GM18907 (cell line): Measurements from ENCODE around the gene TBX4.
"Not testable (repeated sequence)": the region's sequence is repeated elsewhere in the genome, so short reads cannot be mapped to it uniquely, and the experiment has no call there.

ENCODE experiments used
- ATAC-seq: cut with Tn5 transposase; IDR thresholded peaks from one replicate; pipeline ENCODE4 v1.9.1; 2021; ENCODE audit warnings: mild to moderate bottlenecking, moderate library complexity; ENCODE audit not compliant: unreplicated experiment

TBX4 gene

DNA sequence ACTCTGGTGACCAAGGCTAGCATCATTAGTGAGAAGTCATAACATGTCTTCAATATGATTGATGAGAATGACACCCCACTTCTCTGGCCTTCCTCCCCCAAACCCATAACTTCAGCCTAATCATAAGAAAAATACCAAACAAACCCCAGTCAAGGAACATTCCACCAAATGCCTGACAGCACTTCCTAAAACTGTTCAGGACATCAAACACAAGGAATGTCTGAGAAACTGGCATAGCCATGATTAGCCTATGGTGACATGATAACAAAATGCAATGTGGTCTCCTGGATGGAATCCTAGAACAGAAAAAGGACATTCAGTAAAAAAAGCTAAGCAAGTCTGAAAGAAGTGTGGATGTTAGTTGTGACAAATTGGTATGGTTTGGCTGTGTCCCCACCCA lies 24.7 kb upstream of the TBX4 start:
- no peak for ATAC-seq

DNA sequence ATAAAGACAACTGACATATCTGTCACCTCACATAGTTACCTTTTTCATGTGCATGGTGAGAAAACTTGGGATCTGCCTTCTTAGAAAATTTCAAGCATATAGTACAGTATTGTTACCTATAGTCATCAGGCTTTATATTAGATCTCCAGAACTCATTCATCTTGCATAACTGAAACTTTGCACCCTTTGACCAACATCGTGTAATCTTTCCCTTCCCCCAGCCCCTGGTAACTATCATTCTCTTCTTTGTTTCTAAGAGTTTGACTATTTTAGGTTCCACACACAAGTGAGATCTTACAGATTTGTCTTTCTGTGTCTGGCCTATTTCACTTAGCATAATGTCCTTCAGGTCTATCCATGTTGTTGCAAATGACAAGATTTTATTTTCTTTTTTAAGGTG lies 22.9 kb upstream of the TBX4 start:
- ATAC-seq = no peak

DNA sequence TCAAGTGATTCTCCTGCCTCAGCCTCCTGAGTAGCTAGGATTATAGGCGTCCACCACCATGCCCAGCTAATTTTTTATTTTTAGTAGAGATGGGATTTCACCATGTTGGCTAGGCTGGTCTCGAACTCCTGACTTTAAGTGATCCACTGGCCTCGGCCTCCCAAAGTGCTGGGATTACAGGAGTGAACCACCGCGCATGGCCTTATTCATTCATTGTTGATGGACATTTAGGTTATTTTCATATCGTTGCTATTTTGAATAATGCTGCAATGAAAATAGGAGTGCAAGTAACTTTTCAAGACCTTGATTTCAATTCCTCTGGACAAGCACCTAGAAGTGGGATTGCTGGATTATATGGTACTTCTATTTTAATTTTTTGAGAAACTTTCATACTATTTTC lies 22.4 kb upstream of the TBX4 start:
- not testable (repeated sequence) for ATAC-seq

DNA sequence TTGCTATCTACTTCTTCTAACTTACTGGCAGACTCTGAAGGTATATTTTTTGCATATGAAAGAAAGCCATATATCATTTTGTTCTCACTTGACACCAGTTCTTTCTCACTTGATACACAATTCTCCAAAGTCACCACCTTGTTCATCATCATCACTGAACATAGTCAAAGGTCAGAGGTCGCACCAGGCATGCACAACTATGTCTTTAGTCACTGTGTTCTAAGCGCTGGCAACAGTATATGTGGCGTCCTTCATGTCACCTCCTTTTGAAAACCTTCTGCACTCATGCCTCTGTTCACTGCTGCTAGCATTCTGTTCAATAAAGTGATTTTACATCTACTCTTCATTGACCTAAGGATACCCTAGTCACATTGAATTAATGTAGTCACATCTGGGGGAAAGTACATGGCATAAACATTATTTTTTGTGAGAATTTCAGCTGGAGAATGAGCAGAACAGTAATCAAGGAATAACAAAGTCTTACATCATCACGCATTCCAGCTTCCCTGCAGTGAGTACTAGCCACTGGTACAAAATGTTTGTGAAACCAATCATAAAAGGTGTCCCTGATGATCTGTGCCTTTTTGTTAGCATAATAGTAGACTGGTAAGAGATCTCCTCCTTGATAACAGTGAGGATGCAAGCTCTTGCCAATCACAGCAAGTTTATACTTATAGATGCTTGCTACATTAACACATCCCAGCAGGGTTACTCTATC lies 20.5 kb upstream of the TBX4 start:
- no peak for ATAC-seq

DNA sequence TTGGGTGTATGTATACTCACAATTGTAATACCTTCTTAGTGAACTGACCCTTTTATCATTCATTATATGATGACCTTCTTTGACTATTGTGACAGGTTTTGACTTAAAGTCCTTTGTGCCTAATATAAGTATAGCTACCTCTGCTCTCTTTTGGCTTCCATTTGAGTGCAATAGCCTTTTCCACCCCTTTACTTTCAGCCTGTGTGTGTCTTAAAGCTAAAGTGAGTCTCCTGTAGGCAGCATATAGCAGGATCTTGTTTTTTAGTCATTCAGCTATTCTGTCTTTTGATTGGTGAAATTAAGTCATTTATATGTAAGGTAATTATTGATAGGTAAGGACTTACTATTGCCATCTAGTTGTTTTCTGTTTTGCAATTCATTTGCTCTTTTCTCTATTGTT lies 15.9 kb upstream of the TBX4 start:
- no peak for ATAC-seq

DNA sequence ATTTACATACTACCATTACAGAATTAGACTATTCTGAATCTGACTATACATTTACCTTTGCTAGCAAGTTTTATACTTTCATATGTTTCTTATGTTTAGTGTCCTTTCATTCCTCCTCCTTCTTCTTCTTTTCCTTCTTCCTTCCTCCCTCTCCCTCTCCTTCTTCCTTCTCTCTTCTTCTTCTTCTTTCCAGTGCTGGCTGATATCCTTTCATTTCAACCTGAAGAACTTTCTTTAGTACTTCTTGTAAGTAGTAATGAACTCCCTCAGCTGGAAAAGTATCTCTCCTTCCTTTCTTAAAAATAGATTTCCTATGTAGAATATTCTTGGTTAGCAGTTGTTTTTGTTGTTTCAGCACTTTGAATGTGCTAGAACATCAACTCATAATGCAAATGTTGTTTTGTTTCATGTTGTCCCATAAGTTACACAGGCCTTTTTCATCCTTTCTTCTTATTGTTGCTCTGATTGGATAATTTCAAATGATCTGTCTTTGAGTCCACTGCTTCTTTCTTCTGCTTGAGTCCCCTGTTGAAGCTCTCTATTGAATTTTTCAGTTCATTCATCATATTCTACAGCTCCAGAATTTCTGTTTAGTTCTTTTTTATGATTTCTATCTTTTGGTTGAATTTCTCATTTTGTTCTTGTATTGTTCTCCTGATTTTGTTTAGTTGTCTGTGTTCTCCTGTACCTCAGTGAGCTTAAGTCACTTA lies 15.1 kb upstream of the TBX4 start:
- no peak for ATAC-seq

DNA sequence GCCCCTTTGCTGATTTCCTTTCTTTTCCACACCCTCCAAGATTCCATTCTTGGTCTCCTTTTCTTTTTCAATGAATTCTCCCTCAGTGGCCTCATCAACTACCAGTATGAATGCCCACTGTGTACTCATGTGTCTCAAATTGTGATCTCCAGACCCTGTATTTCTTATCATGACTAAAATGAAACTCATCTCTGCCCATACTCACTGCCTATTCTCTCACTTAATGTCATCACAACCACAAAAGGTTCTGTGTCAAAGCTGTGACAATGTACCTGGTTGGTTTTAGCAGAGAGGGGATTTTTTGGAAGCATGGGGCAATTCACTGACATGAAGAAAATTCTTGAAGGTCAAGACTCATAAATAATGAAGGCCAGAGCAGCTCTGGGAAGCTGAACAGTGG lies 11.5 kb upstream of the TBX4 start:
- no peak for ATAC-seq

DNA sequence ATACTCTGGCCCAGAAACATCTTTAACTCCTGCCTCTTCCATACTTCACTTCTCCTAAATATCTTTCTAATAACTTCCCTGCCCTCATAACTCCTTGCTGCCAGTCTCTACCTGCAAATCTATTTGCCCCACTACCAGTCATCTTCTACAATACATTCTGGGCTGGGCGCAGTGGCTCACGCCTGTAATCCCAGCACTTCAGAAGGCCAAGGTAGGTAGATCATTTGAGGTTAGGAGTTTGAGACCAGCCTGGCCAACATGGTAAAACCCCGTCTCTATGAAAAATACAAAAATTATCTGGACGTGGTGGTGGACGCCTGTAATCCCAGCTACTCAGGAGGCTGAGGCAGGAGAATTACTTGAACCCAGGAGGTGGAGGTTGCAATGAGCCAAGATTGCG lies 10.7 kb upstream of the TBX4 start:
- ATAC-seq = not testable (repeated sequence)

DNA sequence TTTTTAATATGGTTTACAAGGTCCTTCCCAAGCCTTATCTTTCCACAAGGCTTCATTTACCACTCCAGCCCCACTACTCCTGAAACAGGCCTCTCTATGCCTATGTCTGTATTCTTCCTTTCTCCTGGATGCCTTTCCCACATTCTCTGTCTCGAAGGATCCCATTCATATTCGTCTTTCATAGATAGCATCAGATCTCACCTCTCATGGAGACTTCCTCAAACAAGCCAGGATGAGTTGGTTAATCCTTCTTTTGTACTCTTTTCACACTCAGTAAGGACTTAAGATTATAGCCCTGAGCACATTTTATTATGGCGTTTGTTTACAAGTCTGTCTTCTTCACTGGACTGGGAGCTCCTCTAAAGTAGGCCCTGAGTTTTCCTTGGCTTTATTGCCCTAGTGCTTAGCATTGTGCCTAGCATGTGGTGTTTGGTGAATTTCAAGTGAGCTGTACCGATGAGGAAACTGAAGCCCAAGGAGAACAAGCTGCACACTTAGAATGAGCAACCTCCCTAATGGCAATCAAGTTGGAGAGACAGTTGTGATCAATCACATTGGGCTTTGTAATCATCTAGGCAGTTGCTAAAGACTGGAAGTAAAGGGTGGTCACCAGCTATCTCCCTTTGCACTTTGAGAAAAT lies 10.0 kb upstream of the TBX4 start:
- ATAC-seq = no peak

DNA sequence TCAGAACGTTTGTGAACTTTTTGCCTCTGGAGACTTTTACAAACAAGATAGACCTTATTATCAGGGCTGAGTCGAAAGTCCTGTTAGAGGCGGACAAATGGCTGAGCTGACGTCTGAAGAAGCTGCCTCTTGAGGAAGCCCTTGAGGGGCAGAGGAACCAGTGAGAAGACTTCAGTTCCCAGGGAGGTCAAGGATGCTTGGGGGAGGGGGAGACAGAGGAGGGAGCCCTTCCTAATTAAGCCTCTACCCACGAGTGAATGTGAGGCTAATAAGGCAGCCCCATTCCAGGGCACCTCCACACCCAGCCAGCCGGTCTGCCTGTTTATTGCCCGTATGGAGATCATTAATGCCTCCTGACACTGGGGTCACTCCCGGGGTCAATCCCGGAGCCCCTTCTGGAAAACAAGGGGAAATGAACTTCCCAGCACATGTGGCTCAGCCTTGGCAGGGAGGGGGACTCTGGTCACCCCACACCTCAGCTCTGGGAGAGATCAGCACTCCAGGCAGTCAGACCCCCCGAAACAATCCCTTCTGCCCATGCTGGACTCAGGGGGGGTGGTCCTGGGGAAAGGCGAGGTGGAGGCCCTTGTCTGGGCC lies 9.2 kb upstream of the TBX4 start:
- no peak for ATAC-seq

- no peak for ATAC-seq
Observed at GRCh38 chr17:61443475-61443882, 8.7 kb upstream of the TBX4 start.

- no peak for ATAC-seq
Observed at GRCh38 chr17:61444075-61444474, 8.1 kb upstream of the TBX4 start.

GRCh38 chr17:61444831-61445230 lies 7.4 kb upstream of the TBX4 start:
- no peak for ATAC-seq

- no peak for ATAC-seq
Observed at GRCh38 chr17:61447358-61447757, 4.9 kb upstream of the TBX4 start.

- no peak for ATAC-seq
Observed at GRCh38 chr17:61448042-61448441, 4.2 kb upstream of the TBX4 start.

GRCh38 chr17:61449140-61449539 lies 3.1 kb upstream of the TBX4 start:
- not testable (repeated sequence) for ATAC-seq

DNA sequence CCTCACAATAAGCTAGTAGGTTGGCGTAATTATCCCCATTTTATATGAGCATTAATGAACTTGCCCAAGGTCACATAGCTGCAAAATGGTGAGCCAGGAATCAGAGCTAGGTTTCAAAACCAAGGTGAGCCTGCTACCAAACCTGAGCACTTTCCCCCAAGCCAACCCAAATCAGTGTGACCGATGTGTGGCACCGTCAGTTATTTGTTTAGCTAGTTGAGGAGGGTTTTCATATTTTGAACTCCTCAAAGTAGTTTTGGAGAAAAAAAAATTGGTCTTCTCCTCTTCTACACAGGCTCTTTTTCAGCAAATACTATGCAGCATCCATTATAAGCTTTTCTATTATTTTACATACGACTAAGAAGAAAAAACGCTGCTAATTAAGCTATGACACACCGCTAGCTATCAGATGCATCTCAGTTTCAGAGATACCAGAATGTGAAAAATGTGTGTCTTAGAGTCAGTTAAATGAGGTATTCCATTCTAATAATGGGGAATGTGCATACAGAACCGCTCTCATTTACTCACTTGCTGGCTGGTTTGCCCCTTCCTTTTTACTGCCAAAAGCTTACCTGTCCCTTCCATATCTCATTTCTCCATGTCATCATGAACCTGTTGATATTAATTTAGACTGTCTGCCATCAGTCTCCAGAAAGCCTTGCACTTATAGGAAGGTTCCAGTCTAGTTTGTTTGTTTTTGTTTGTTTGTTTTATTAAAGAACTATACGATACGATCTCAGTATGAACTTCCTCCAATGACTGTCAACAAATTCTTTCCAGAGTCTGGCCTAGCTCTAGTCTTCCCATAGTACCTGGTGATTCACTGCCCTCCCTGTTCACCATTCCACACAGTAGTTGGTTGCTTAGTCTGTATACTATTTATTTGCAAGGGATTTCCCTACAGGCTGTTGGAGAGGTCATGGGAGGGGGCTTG lies 2.2 kb upstream of the TBX4 start:
- ATAC-seq = no peak

- no peak for ATAC-seq
Observed at GRCh38 chr17:61450641-61451537, 1.3 kb upstream of the TBX4 start.

DNA sequence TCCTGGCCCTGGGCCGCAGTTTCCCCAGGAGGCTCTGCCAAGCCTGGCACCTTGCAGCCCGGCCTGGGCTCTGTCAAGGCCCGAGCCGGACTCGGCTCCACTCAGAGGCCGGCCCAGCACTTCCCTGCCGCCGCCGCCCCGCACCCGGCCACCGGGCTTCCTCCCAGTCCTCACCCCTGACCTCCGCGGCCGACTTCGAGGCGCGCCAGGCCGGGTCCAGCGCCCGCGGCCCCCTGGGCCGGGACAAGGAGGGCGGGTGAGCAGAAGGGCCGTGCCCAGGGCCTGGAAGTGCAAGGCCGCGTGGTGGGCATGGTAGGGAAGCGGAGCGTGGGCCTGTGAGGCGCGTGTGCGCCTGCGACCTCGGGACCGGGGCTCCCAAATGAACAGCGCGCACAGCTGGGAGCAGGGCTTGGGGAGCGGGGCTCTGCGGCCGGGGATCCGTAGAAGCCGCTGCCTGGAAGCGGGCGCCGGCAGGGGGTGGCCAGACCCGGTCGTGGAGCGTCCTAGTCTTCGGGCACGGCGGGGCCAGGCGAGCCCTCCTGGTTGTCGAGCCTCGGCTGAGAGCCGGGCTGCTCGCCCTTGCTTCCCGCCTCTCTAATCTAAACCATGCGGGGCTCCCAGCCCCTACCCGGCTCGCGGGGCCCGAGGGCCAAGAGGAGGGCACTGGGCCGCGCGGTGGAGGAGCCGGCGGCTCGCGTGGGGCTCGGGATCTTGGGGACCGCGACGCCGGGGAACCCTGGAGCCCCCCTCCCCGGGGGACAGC lies 503 bp upstream of the TBX4 start:
- no peak for ATAC-seq
